ENCODE results near the gene PDE4D. TPM values are rescaled to one million over a fixed set of nuclear protein-coding genes. Genes with fewer than 3 reads are reported as not detected.

The PDE4D gene
- total RNA-seq, 1 donor from 2014 or later, result 2.3 TPM

GRCh38 chr5:59133764-59134261, 759.7 kb downstream of the PDE4D start:
- no peak overlapping the region for H3K4me3 ChIP-seq
- no peak overlapping the region for H3K4me2 ChIP-seq
- TF ChIP-seq EZH2 (IDR thresholded peaks at IDR 0.05) (no peak), EZH2phosphoT487 (IDR thresholded peaks at IDR 0.05) (no peak), CTCF (IDR thresholded peaks at IDR 0.05) (no peak)
- H3K27me3 Mint-ChIP-seq (ENCODE audit: insufficient read depth, low read depth), result no peaks in the 10 kb centered on the region
- H3K4me1 ChIP-seq, result peaks cover 5% of the 10 kb centered on the region
- H3K36me3 ChIP-seq, result no peaks in the 10 kb centered on the region
- H3K27me3 ChIP-seq, result no peaks in the 10 kb centered on the region
- H3K27ac ChIP-seq, result no peak overlapping the region
- H3K36me3 Mint-ChIP-seq, result no peaks in the 10 kb centered on the region
- H3K9me3 ChIP-seq (ENCODE audit: low read depth), result no peaks in the 10 kb centered on the region
- H3K4me1 Mint-ChIP-seq, result peaks cover 4% of the 10 kb centered on the region
- H3K79me2 ChIP-seq (ENCODE audit: low read depth), result no peaks in the 10 kb centered on the region
- no peaks in the 10 kb centered on the region for H4K20me1 ChIP-seq (ENCODE audit: low read depth)
- no peaks in the 10 kb centered on the region for H3F3A ChIP-seq (ENCODE audit: low read depth)
- H3K9me3 Mint-ChIP-seq, result no peaks in the 10 kb centered on the region
- H3K9ac ChIP-seq, result no peak overlapping the region
- DNase-seq (ENCODE audit: low spot score), result no peak
- H3K4me3 Mint-ChIP-seq, result no peak overlapping the region
- H3K27ac Mint-ChIP-seq, result no peak overlapping the region
- H2AFZ ChIP-seq (replicated peaks), result no peak overlapping the region

- no peak overlapping the region for H3K4me2 ChIP-seq
- Mint-ChIP-seq H3K36me3 (no peaks in the 10 kb centered on the region), H3K4me1 (peaks cover 10% of the 10 kb centered on the region), H3K9me3 (no peaks in the 10 kb centered on the region), H3K27me3 (ENCODE audit: insufficient read depth, low read depth) (no peaks in the 10 kb centered on the region), H3K4me3 (no peak overlapping the region), H3K27ac (no peak overlapping the region)
- H3K4me3 ChIP-seq, result no peak overlapping the region
- TF ChIP-seq CTCF (IDR thresholded peaks at IDR 0.05), result no peak
- no peak for TF ChIP-seq EZH2phosphoT487 (IDR thresholded peaks at IDR 0.05)
- TF ChIP-seq EZH2 (IDR thresholded peaks at IDR 0.05), result no peak
- no peak overlapping the region for H3K9ac ChIP-seq
- no peaks in the 10 kb centered on the region for H3F3A ChIP-seq (ENCODE audit: low read depth)
- H3K9me3 ChIP-seq (ENCODE audit: low read depth), result no peaks in the 10 kb centered on the region
- H4K20me1 ChIP-seq (ENCODE audit: low read depth), result no peaks in the 10 kb centered on the region
- no peak overlapping the region for H3K27ac ChIP-seq
- no peaks in the 10 kb centered on the region for H3K27me3 ChIP-seq
- no peaks in the 10 kb centered on the region for H3K79me2 ChIP-seq (ENCODE audit: low read depth)
- H3K36me3 ChIP-seq, result no peaks in the 10 kb centered on the region
- no peak overlapping the region for H2AFZ ChIP-seq (replicated peaks)
- no peak for DNase-seq (ENCODE audit: low spot score)
- H3K4me1 ChIP-seq, result peaks cover 12% of the 10 kb centered on the region
Measured at GRCh38 chr5:59132131-59132530, 761.4 kb downstream of the PDE4D start.

- Histone ChIP-seq H3K79me2 (ENCODE audit: low read depth) (no peaks in the 10 kb centered on the region), H2AFZ (replicated peaks) (no peak overlapping the region), H3K27me3 (no peaks in the 10 kb centered on the region), H3K4me3 (no peak overlapping the region), H3F3A (ENCODE audit: low read depth) (peaks cover under 1% of the 10 kb centered on the region), H3K27ac (no peak overlapping the region), H3K36me3 (no peaks in the 10 kb centered on the region), H3K4me2 (no peak overlapping the region), H3K9me3 (ENCODE audit: low read depth) (no peaks in the 10 kb centered on the region), H3K9ac (no peak overlapping the region), H4K20me1 (ENCODE audit: low read depth) (no peaks in the 10 kb centered on the region), H3K4me1 (peaks cover 29% of the 10 kb centered on the region)
- H3K36me3 Mint-ChIP-seq, result no peaks in the 10 kb centered on the region
- DNase-seq (ENCODE audit: low spot score), result no peak
- TF ChIP-seq EZH2 (IDR thresholded peaks at IDR 0.05), result no peak
- no peak for TF ChIP-seq EZH2phosphoT487 (IDR thresholded peaks at IDR 0.05)
- no peak for TF ChIP-seq CTCF (IDR thresholded peaks at IDR 0.05)
- no peaks in the 10 kb centered on the region for H3K27me3 Mint-ChIP-seq (ENCODE audit: insufficient read depth, low read depth)
- H3K4me1 Mint-ChIP-seq, result peaks cover 10% of the 10 kb centered on the region
- H3K9me3 Mint-ChIP-seq, result no peaks in the 10 kb centered on the region
- H3K27ac Mint-ChIP-seq, result no peak overlapping the region
- H3K4me3 Mint-ChIP-seq, result no peak overlapping the region
Measured at GRCh38 chr5:59130431-59130830, 763.1 kb downstream of the PDE4D start.

All from neural progenitor cell (in vitro differentiated cells).